Caco-2 (cell line): ENCODE measurements around the gene LATS1. TPM values are rescaled to one million over a fixed set of nuclear protein-coding genes. Genes with fewer than 3 reads are reported as not detected.
"Not testable (repeated sequence)": the region's sequence is repeated elsewhere in the genome, so short reads cannot be mapped to it uniquely, and the experiment has no call there.

ENCODE experiments used
- BruUV-seq: library from RNA; stranded (reverse); fragments of 400-500 nt; replicated peaks from 2 replicates; lab custom pipeline; 2021; lab: Mats Ljungman, UMichigan
- CTCF ChIA-PET: fragments of 300-600 bp; sonication (Branson Sonifier 250); formaldehyde crosslinking; loops from one replicate; lab custom pipeline; 2022; ENCODE audit warnings: antibody characterized with exemption; lab: Charles Lee
- POLR2A ChIA-PET: fragments of 300-600 bp; sonication (Branson Sonifier 250); formaldehyde crosslinking; loops from one replicate; lab custom pipeline; 2022; ENCODE audit warnings: antibody characterized with exemption; lab: Charles Lee
- DNase-seq, 2 experiments: peaks; one replicate each; pipeline versions ENCODE4 v3.0.0 to v3.0.0-alpha.2; 2020 to 2022
- H3K27me3 ChIP-seq: replicated peaks from 2 replicates; pipeline ENCODE4 v1.6.0; 2011; ENCODE audit warnings: low read length; ENCODE audit not compliant: control insufficient read depth, insufficient read depth
- H3K36me3 ChIP-seq: 2 replicates; pipeline ENCODE4 v1.5.1; 2011; ENCODE audit warnings: low read length; ENCODE audit not compliant: control insufficient read depth, insufficient read depth
- H3K4me1 ChIP-seq: fragments of 250-450 bp; sonication (Bioruptor Pico); 2 replicates; pipeline ENCODE4 v1.5.1; 2020; ENCODE audit warnings: mild to moderate bottlenecking
- H3K4me3 ChIP-seq: 2 replicates; pipeline ENCODE4 v1.5.1; 2011; ENCODE audit warnings: low read depth, mild to moderate bottlenecking, control low read depth, low read length
- H3K9me3 ChIP-seq: fragments of 250-450 bp; sonication (Bioruptor Pico); 2 replicates; pipeline ENCODE4 v1.5.1; 2020; ENCODE audit warnings: mild to moderate bottlenecking, moderate library complexity
- H3K27ac Mint-ChIP-seq: one replicate; pipeline ENCODE4 v1.8.0; 2022; ENCODE audit warnings: mixed read lengths; ENCODE audit not compliant: unreplicated experiment
- H3K27me3 Mint-ChIP-seq: one replicate; pipeline ENCODE4 v1.8.0; 2022; ENCODE audit warnings: mixed read lengths; ENCODE audit not compliant: insufficient read depth, unreplicated experiment
- H3K36me3 Mint-ChIP-seq: one replicate; pipeline ENCODE4 v1.8.0; 2022; ENCODE audit warnings: mild to moderate bottlenecking, mixed read lengths; ENCODE audit not compliant: insufficient read depth, unreplicated experiment
- H3K4me1 Mint-ChIP-seq: one replicate; pipeline ENCODE4 v1.8.0; 2022; ENCODE audit warnings: low read depth, mixed read lengths; ENCODE audit not compliant: unreplicated experiment
- H3K4me3 Mint-ChIP-seq: one replicate; pipeline ENCODE4 v1.8.0; 2022; ENCODE audit warnings: mild to moderate bottlenecking, moderate library complexity, mixed read lengths; ENCODE audit not compliant: unreplicated experiment
- H3K9me3 Mint-ChIP-seq: one replicate; pipeline ENCODE4 v1.8.0; 2022; ENCODE audit warnings: mixed read lengths; ENCODE audit not compliant: unreplicated experiment
- intact Hi-C: fragments of 100-400 bp; cut with micrococcal nuclease; formaldehyde crosslinking; loops from one replicate; pipeline ENCODE4 v1.10.0; 2022; ENCODE audit not compliant: unreplicated experiment
- total RNA-seq: library from RNA; stranded (reverse); gene quantifications from 2 replicates; pipeline ENCODE4 v1.2.3, GENCODE V29; 2022
- TF ChIP-seq, protein P1 (sequence below), 2 experiments: fragments of 200-600 bp in 1 of 2; IDR thresholded peaks; 1 replicate in 1 of 2; 2 replicates in 1 of 2; pipeline versions ENCODE4 v1.5.1 to v1.8.0; 2011 to 2022; ENCODE audit warnings: antibody characterized with exemption in 1 of 2, control low read depth in 1 of 2, inconsistent platforms in 1 of 2, low read depth in 1 of 2, low read length in 1 of 2, mild to moderate bottlenecking in 1 of 2, moderate library complexity in 1 of 2; ENCODE audit not compliant: insufficient read depth in 1 of 2, severe bottlenecking in 1 of 2, unreplicated experiment in 1 of 2

The LATS1 gene
- total RNA-seq, 1 experiment from 2014 or later, result 28.7 TPM

DNA sequence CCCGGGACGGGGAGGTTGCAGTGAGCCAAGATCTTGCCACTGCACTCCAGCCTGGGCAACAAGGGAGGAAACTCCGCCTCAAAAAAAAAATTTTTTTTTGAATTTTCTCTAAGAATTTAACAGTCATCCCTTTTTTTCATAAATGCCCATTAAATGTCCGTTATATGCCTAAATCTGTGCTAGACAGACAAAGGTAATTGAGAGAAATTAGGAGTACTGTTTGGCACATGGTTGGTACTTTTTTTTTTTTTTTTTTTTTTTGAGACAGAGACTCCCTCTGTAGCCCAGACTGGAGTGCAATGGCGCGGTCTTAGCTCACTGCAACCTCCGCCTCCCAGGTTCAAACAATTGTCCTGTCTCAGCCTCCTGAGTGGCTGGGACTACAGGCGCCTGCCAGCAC, 33.3 kb upstream of the LATS1 start:
- no peaks in the 10 kb centered on the region for H3K9me3 Mint-ChIP-seq
- CTCF ChIA-PET, result interaction anchor here (0.7 kb wide), 1 partner anchor 33 kb away, joined by 4 read pairs; no protein-coding TSS in a partner anchor
- Histone ChIP-seq H3K9me3 (no peaks in the 10 kb centered on the region), H3K36me3 (no peaks in the 10 kb centered on the region), H3K4me3 (peak overlapping the region; percentile 63; the same call in 1 of the 2 replicates), H3K27me3 (no peaks in the 10 kb centered on the region), H3K4me1 (peaks cover 4% of the 10 kb centered on the region; the same call in 1 of the 2 replicates)
- no TSS peak for BruUV-seq
- H3K36me3 Mint-ChIP-seq, result peaks cover 32% of the 10 kb centered on the region
- H3K27me3 Mint-ChIP-seq, result no peaks in the 10 kb centered on the region
- intact Hi-C loops, result no loop called here
- H3K27ac Mint-ChIP-seq, result no peak overlapping the region
- TF ChIP-seq, protein P1, sequence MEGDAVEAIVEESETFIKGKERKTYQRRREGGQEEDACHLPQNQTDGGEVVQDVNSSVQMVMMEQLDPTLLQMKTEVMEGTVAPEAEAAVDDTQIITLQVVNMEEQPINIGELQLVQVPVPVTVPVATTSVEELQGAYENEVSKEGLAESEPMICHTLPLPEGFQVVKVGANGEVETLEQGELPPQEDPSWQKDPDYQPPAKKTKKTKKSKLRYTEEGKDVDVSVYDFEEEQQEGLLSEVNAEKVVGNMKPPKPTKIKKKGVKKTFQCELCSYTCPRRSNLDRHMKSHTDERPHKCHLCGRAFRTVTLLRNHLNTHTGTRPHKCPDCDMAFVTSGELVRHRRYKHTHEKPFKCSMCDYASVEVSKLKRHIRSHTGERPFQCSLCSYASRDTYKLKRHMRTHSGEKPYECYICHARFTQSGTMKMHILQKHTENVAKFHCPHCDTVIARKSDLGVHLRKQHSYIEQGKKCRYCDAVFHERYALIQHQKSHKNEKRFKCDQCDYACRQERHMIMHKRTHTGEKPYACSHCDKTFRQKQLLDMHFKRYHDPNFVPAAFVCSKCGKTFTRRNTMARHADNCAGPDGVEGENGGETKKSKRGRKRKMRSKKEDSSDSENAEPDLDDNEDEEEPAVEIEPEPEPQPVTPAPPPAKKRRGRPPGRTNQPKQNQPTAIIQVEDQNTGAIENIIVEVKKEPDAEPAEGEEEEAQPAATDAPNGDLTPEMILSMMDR (IDR thresholded peaks at IDR 0.05; ENCODE audit: insufficient read depth in 1 of 2, low read depth in 1 of 2, low read length in 1 of 2, severe bottlenecking in 1 of 2, unreplicated experiment in 1 of 2), result no peak
- no peak for DNase-seq
- POLR2A ChIA-PET, result no interaction called here
- H3K4me3 Mint-ChIP-seq, result peak overlapping the region; percentile 88
- H3K4me1 Mint-ChIP-seq, result peaks cover 15% of the 10 kb centered on the region

DNA sequence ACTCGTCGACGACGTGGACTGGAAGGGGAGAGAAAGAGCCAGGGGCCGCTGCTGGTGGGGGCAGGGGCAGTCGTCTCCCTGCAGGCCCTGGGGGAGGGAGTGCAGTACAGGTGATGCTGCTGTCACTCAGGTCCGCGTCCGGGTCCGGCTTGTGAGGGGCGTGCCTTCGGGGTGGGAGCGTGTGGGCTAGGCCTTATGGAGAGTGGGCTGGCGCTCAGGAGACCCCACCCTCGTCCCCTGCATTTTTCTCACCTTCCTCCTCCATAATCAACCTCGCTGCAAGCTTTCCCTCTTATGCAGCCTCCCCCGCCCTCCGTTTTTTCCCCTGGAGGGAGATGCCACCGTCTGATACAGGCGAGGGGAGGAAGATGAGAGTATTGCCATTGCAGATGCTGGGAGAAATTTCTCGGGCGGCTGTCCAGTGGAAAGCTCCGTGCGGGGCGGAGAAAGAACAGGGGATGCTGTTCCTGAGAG, 32.3 kb upstream of the LATS1 start:
- Mint-ChIP-seq H3K27me3 (no peaks in the 10 kb centered on the region), H3K27ac (peak overlapping the region; percentile 75), H3K4me1 (peaks cover 9% of the 10 kb centered on the region), H3K4me3 (peak overlapping the region; percentile 88), H3K9me3 (no peaks in the 10 kb centered on the region), H3K36me3 (peaks cover 29% of the 10 kb centered on the region)
- no peaks in the 10 kb centered on the region for H3K27me3 ChIP-seq
- TF ChIP-seq, protein P1 (IDR thresholded peaks at IDR 0.05; ENCODE audit: insufficient read depth in 1 of 2, low read depth in 1 of 2, low read length in 1 of 2, severe bottlenecking in 1 of 2, unreplicated experiment in 1 of 2), result no peak
- no peaks in the 10 kb centered on the region for H3K36me3 ChIP-seq
- intact Hi-C loops, result no loop called here
- H3K4me1 ChIP-seq, result peaks cover 4% of the 10 kb centered on the region; the same call in 1 of the 2 replicates
- POLR2A ChIA-PET, result no interaction called here
- peak overlapping the region; percentile 63 for H3K4me3 ChIP-seq
- no TSS peak for BruUV-seq
- DNase-seq, result peak; percentile 83 to 86
- CTCF ChIA-PET, result no interaction called here
- H3K9me3 ChIP-seq, result no peaks in the 10 kb centered on the region

DNA sequence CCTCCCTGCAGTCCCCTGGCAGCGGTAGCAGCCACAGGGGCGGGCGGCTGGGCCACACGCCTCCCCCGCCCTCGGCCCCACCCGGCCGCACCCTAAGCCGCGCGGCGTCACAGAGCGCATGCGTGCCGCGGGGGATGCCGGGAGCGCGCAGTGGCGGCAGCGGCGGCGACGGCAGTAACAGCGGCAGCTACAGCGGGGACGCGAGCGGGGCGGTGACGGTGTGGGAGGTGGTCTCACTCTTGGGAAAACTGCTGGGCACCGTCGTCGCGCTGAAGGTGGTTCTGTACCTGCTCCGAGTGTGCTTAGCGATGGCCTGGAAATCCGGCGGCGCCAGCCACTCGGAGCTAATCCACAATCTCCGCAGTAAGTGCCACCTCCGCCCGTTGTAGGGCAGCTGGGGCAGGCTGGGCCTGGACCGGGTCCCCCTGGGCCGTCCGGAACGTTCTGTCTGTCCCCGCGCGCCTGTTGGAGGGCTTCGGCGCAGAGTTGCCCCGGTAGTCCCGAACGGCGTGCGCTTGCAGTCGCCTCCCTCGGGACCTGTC, 31.8 kb upstream of the LATS1 start, which contains the start of gene PCMT1:
PCMT1 (plus strand) TSS at position 148 of the 542 bp plus-strand sequence; CDS start at position 309, 161 bp downstream.
- BruUV-seq, result no TSS peak
- intact Hi-C loops, result loop anchor here (5.0 kb wide), 1 partner anchor 42 kb away; no protein-coding TSS in a partner anchor
- no peaks in the 10 kb centered on the region for H3K36me3 ChIP-seq
- Mint-ChIP-seq H3K4me1 (peaks cover 9% of the 10 kb centered on the region), H3K4me3 (peak within 1 kb of the TSS; percentile 88), H3K27ac (peak within 1 kb of the TSS; percentile 75), H3K36me3 (peaks cover 29% of the 10 kb centered on the region), H3K9me3 (no peaks in the 10 kb centered on the region), H3K27me3 (no peaks in the 10 kb centered on the region)
- POLR2A ChIA-PET, result no interaction called here
- no peaks in the 10 kb centered on the region for H3K27me3 ChIP-seq
- CTCF ChIA-PET, result no interaction called here
- no peaks in the 10 kb centered on the region for H3K9me3 ChIP-seq
- TF ChIP-seq, protein P1 (IDR thresholded peaks at IDR 0.05; ENCODE audit: insufficient read depth in 1 of 2, low read depth in 1 of 2, low read length in 1 of 2, severe bottlenecking in 1 of 2, unreplicated experiment in 1 of 2), result no peak
- peaks cover 4% of the 10 kb centered on the region; the same call in 1 of the 2 replicates for H3K4me1 ChIP-seq
- peak within 1 kb of the TSS; percentile 63 for H3K4me3 ChIP-seq
- peak; percentile 85 to 95 for DNase-seq

DNA sequence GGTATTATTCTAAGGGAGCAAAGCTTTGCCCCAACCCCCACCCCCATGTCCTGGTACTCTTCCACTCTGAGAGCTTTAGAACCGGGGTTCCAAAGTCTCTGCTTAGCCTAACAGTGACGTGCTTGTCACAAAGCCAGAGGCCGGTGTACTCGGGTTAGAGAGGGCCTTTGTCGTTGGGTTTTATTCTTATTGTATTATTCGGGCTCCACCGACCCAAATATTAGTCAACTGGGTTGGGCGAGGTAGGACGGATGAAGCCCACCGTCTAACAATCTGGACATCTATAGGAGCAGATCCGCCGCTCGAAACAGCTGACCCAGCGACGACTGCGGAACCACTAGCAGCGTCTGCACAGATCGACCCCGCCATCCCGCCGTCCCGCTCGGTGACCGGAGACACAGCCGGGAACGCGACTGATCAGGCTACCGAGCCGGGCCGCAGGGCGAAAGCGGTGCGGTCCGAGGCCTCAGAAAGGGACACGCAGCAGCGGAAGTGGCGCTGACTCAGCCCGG, 31.2 kb upstream of the LATS1 start:
- H3K4me1 ChIP-seq, H3K27me3 Mint-ChIP-seq, H3K27me3 ChIP-seq, POLR2A ChIA-PET, H3K9me3 ChIP-seq, H3K4me1 Mint-ChIP-seq, DNase-seq, H3K9me3 Mint-ChIP-seq, CTCF ChIA-PET, H3K36me3 ChIP-seq: not testable (repeated sequence)
- intact Hi-C loops, result loop anchor here (5.0 kb wide), 1 partner anchor 42 kb away; no protein-coding TSS in a partner anchor
- peak overlapping the region; percentile 63 for H3K4me3 ChIP-seq
- peaks cover 29% of the 10 kb centered on the region for H3K36me3 Mint-ChIP-seq
- peak overlapping the region; percentile 55 for H3K27ac Mint-ChIP-seq
- BruUV-seq, result TSS peak; percentile 28
- peak overlapping the region; percentile 88 for H3K4me3 Mint-ChIP-seq
